Liver (tissue), 3 donors: Measurements from ENCODE around the gene UBL4B.

Experiments used
- EGR1 ChIP-seq, 2 donors: IDR thresholded peaks; 2 replicates each; pipeline ENCODE4 v1.6.1; 2016 to 2018; ENCODE audit warnings: antibody characterized with exemption in 2 of 2, low read depth in 2 of 2
- MAX ChIP-seq: IDR thresholded peaks from 2 replicates; pipeline ENCODE4 v1.6.1; 2016; ENCODE audit warnings: antibody characterized with exemption
- TAF1 ChIP-seq: conservative IDR thresholded peaks from 2 replicates; pipeline ENCODE4 v1.6.1; 2016; ENCODE audit warnings: antibody characterized with exemption, mild to moderate bottlenecking
- TF ChIP-seq, protein P1 (sequence below): fragments of 150-350 bp; IDR thresholded peaks from 2 replicates; pipeline ENCODE4 v1.5.1; 2017; ENCODE audit warnings: improper control_type of control experiment, low read depth, low read length; ENCODE audit not compliant: missing input control
- donor health status: healthy.
- donor health status: healthy.

GRCh38 chr1:110130989-110131388, 18.7 kb downstream of the UBL4B start:
- TF ChIP-seq, protein P1, sequence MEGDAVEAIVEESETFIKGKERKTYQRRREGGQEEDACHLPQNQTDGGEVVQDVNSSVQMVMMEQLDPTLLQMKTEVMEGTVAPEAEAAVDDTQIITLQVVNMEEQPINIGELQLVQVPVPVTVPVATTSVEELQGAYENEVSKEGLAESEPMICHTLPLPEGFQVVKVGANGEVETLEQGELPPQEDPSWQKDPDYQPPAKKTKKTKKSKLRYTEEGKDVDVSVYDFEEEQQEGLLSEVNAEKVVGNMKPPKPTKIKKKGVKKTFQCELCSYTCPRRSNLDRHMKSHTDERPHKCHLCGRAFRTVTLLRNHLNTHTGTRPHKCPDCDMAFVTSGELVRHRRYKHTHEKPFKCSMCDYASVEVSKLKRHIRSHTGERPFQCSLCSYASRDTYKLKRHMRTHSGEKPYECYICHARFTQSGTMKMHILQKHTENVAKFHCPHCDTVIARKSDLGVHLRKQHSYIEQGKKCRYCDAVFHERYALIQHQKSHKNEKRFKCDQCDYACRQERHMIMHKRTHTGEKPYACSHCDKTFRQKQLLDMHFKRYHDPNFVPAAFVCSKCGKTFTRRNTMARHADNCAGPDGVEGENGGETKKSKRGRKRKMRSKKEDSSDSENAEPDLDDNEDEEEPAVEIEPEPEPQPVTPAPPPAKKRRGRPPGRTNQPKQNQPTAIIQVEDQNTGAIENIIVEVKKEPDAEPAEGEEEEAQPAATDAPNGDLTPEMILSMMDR, result no peak
- TF ChIP-seq TAF1 (no peak), MAX (no peak), EGR1 (IDR thresholded peaks at IDR 0.05; ENCODE audit: low read depth in 2 of 2) (no peak)
